K562 (cell line): ENCODE data around the gene DDRGK1. TPM values are rescaled to one million over a fixed set of nuclear protein-coding genes. Genes with fewer than 3 reads are reported as not detected.

ENCODE experiments used
- ATAC-seq: fragments of 200-7000 bp; cut with Tn5 transposase; 3 replicates; pipeline ENCODE4 v1.9.1; 2020; ENCODE audit warnings: moderate library complexity
- BruUV-seq: library from RNA; stranded (reverse); fragments of 400-500 nt; replicated peaks from 2 replicates; lab custom pipeline; 2021; lab: Mats Ljungman, UMichigan
- CTCF ChIA-PET: fragments of 300-600 bp; formaldehyde crosslinking; extraction: SDS; loops from one replicate; lab custom pipeline; 2021; ENCODE audit warnings: low intra/inter-chr PET ratio; lab: Yijun Ruan, JAX
- POLR2A ChIA-PET: fragments of 300-600, 350-650 bp; sonication (Branson Sonifier 250); formaldehyde crosslinking; extraction: SDS; loops from one replicate; lab custom pipeline; 2021; ENCODE audit warnings: antibody characterized with exemption, inconsistent platforms; lab: Yijun Ruan, JAX
- DNase-seq, 4 experiments: peaks; one replicate each; pipeline versions ENCODE4 v3.0.0 to v3.0.0-alpha.2; 2011 to 2018; ENCODE audit warnings: low spot score in 3 of 4, mixed read lengths in 3 of 4; ENCODE audit errors: extremely low read depth in 1 of 4
- FAIRE-seq: peaks from 2 replicates; lab custom pipeline; 2011; peaks lifted over from hg19 to GRCh38; lab: Jason Lieb, UNC
- H2AFZ ChIP-seq: 2 replicates; pipeline ENCODE4 v1.6.0; 2011; ENCODE audit warnings: low read depth, low read length, control low read depth, inconsistent platforms
- H3K27ac ChIP-seq: fragments of 200-600 bp; 3 replicates; pipeline ENCODE4 v1.8.0; 2011; ENCODE audit warnings: low read depth, mild to moderate bottlenecking, control low read depth, inconsistent platforms, low read length, moderate library complexity, mixed read lengths; ENCODE audit errors: extremely low read depth
- H3K27me3 ChIP-seq, 2 experiments: fragments of 300-600 bp in 1 of 2; 2 replicates in 1 of 2; 3 replicates in 1 of 2; pipeline versions ENCODE4 v1.6.0 to v1.8.0; 2011; ENCODE audit warnings: inconsistent platforms in 2 of 2, low read length in 2 of 2, mild to moderate bottlenecking in 1 of 2, mixed read lengths in 1 of 2, moderate library complexity in 1 of 2; ENCODE audit not compliant: control insufficient read depth in 2 of 2, insufficient read depth in 2 of 2
- H3K36me3 ChIP-seq: fragments of 300-600 bp; 3 replicates; pipeline ENCODE4 v1.8.0; 2011; ENCODE audit warnings: mild to moderate bottlenecking, low read length, inconsistent platforms; ENCODE audit not compliant: control insufficient read depth, insufficient read depth
- H3K4me1 ChIP-seq, 2 experiments: fragments of 200-600 bp in 1 of 2; replicated peaks in 1 of 2; 2 replicates in 1 of 2; 3 replicates in 1 of 2; pipeline versions ENCODE4 v1.5.1 to v1.8.0; 2011; ENCODE audit warnings: inconsistent platforms in 2 of 2, low read length in 2 of 2, mild to moderate bottlenecking in 1 of 2, mixed read lengths in 1 of 2, moderate library complexity in 1 of 2; ENCODE audit not compliant: control insufficient read depth in 2 of 2, insufficient read depth in 2 of 2
- H3K4me2 ChIP-seq: 2 replicates; pipeline ENCODE4 v1.6.1; 2011; ENCODE audit warnings: low read length, control low read depth, inconsistent platforms, mixed read lengths; ENCODE audit not compliant: insufficient read depth
- H3K4me3 ChIP-seq: fragments of 200-600 bp; sonication (generic), shearing (Covaris generic); 2 replicates; pipeline ENCODE4 v1.5.1; 2016; ENCODE audit warnings: control low read depth, inconsistent platforms
- H3K79me2 ChIP-seq: fragments of 200-600 bp; 3 replicates; pipeline ENCODE4 v1.8.0; 2011; ENCODE audit warnings: low read length, inconsistent platforms; ENCODE audit not compliant: control insufficient read depth, insufficient read depth
- H3K9ac ChIP-seq, 2 experiments: 2 replicates each; pipeline versions ENCODE4 v1.6.0 to v1.6.1; 2011; ENCODE audit warnings: low read depth in 2 of 2, low read length in 2 of 2, control low read depth in 1 of 2, inconsistent platforms in 1 of 2, mild to moderate bottlenecking in 1 of 2, mixed read lengths in 1 of 2; ENCODE audit not compliant: insufficient read depth in 1 of 2
- H3K9me1 ChIP-seq: one replicate; pipeline ENCODE4 v1.6.0; 2011; ENCODE audit warnings: inconsistent platforms, mild to moderate bottlenecking, low read length, moderate library complexity; ENCODE audit not compliant: control insufficient read depth, insufficient read depth
- H3K9me3 ChIP-seq: replicated peaks from 2 replicates; pipeline ENCODE4 v1.5.1; 2011; ENCODE audit warnings: low read depth, low read length, inconsistent platforms; ENCODE audit not compliant: control insufficient read depth, insufficient read depth
- H4K20me1 ChIP-seq: replicated peaks from 2 replicates; pipeline ENCODE4 v1.6.1; 2011; ENCODE audit warnings: low read length, inconsistent platforms, mixed read lengths; ENCODE audit not compliant: control insufficient read depth, insufficient read depth
- ETV1 ChIP-seq: fragments of 450-650 bp; conservative IDR thresholded peaks from 2 replicates; pipeline ENCODE4 v1.6.1; 2016; ENCODE audit warnings: missing genetic modification characterization, control low read depth, low read depth, missing compliant biosample characterization
- NR1H2 ChIP-seq: sonication (generic); formaldehyde crosslinking; IDR thresholded peaks from 2 replicates; pipeline ENCODE4 v1.4.0; 2020; ENCODE audit warnings: mild to moderate bottlenecking, missing genetic modification reagents
- SRSF1 ChIP-seq: fragments of 200-400 bp; formaldehyde crosslinking; IDR thresholded peaks from 2 replicates; pipeline ENCODE4 v1.6.1; 2017; ENCODE audit warnings: mild to moderate bottlenecking, low read depth, low read length, moderate library complexity
- ZBTB26 ChIP-seq: fragments of 450-650 bp; formaldehyde crosslinking; IDR thresholded peaks from 2 replicates; pipeline ENCODE4 v1.4.0; 2022; ENCODE audit warnings: missing genetic modification characterization
- ZFPM2 ChIP-seq: fragments of 250-450 bp; sonication (Bioruptor Pico); IDR thresholded peaks from 2 replicates; pipeline ENCODE4 v1.5.1; 2022; ENCODE audit warnings: mild to moderate bottlenecking
- WGBS: fragments of 100-300 bp; shearing (Covaris generic); methylation state at CpG from one replicate; pipeline ENCODE4 v1.1.6; 2016; ENCODE audit warnings: low coverage, mixed read lengths; ENCODE audit not compliant: insufficient coverage; ENCODE audit errors: missing lambda C conversion rate; 5-methylcytosine and 5-hydroxymethylcytosine counted together
- in situ Hi-C: fragments of 300-500 bp; cut with MboI; formaldehyde crosslinking; loops from 4 replicates; pipeline ENCODE4 v1.15.0; 2018; ENCODE audit warnings: inconsistent platforms, mixed read lengths
- intact Hi-C: fragments of 100-400 bp; cut with micrococcal nuclease; formaldehyde crosslinking; loops from 2 replicates; pipeline ENCODE4 v1.14.2; 2022
- polyA plus RNA-seq, 8 experiments: library from polyadenylated mRNA; depleted of rRNA in 4 of 8; stranded (reverse) in 5 of 8; unstranded in 3 of 8; fragments of >200 nt; fragmentation: Nextera tagmentation in 2 of 8; fragmentation: Illumina TruSeq in 1 of 8; extraction: Ambion mirVana in 2 of 8; extraction: Trizol in 1 of 8; gene quantifications; 2 replicates each; pipeline versions ENCODE4 v1.2.1 to v1.2.3, GENCODE V29; 2011 to 2014; ENCODE audit warnings: inconsistent platforms in 1 of 8, missing spikeins in 1 of 8
- total RNA-seq, 7 experiments: library from RNA; depleted of rRNA in 6 of 7; stranded (reverse); fragments of >200 nt in 6 of 7; fragmentation: Illumina TruSeq in 2 of 7; extraction: Trizol in 2 of 7; gene quantifications; 2 replicates each; pipeline versions ENCODE4 v1.2.1 to v1.2.3, GENCODE V29; 2011 to 2021; ENCODE audit warnings: low replicate concordance in 1 of 7
- TF ChIP-seq, protein P1 (sequence below): fragments of 250-450 bp; sonication (Bioruptor Pico); IDR thresholded peaks from 2 replicates; pipeline ENCODE4 v1.5.0; 2021

The DDRGK1 gene
- total and polyA plus RNA-seq, 9 of the 15 experiments (the other 6 are each of a cell fraction or from before 2014, with no cell fraction given), result 2.3 to 54.4 (median 29.1) TPM

- H3K4me3 ChIP-seq, result no peak overlapping the region
- ATAC-seq (no peak), DNase-seq (no peak), FAIRE-seq (no peak)
- intact Hi-C loops, result no loop called here
- H3K79me2 ChIP-seq, result no peaks in the 10 kb centered on the region
- H3K4me2 ChIP-seq, result no peak overlapping the region
- peaks cover under 1% of the 10 kb centered on the region; the same call in 1 of the 2 replicates for H4K20me1 ChIP-seq
- in situ Hi-C loops, result no loop called here
- 0% methylated on average over 2 of the region's 2 CpGs for WGBS
- H3K9me1 ChIP-seq, result no peaks in the 10 kb centered on the region
- BruUV-seq, result no TSS peak
- no peak overlapping the region for H2AFZ ChIP-seq
- peaks cover 2 to 31% of the 10 kb centered on the region in 2 experiments; a peak in 3 of 5 replicates for H3K27me3 ChIP-seq
- H3K9me3 ChIP-seq, result no peaks in the 10 kb centered on the region
- H3K9ac ChIP-seq, result no peak overlapping the region
- peaks cover 0 to 10% of the 10 kb centered on the region in 2 experiments; a peak in 3 of 5 replicates for H3K4me1 ChIP-seq
- CTCF ChIA-PET, result no interaction called here
- POLR2A ChIA-PET, result no interaction called here
- H3K36me3 ChIP-seq, result no peaks in the 10 kb centered on the region
- H3K27ac ChIP-seq, result no peak overlapping the region
- TF ChIP-seq ETV1 (tag), result no peak
- TF ChIP-seq, protein P1, sequence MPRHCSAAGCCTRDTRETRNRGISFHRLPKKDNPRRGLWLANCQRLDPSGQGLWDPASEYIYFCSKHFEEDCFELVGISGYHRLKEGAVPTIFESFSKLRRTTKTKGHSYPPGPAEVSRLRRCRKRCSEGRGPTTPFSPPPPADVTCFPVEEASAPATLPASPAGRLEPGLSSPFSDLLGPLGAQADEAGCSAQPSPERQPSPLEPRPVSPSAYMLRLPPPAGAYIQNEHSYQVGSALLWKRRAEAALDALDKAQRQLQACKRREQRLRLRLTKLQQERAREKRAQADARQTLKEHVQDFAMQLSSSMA, result no peak
- no peak for TF ChIP-seq SRSF1
- no peak for TF ChIP-seq NR1H2
- TF ChIP-seq ZBTB26, result no peak
- TF ChIP-seq ZFPM2, result no peak
Observed at GRCh38 chr20:3245156-3245555, 40.7 kb upstream of the DDRGK1 start.
